ENCODE data around the gene TMEM223. TPM values are rescaled to one million over a fixed set of nuclear protein-coding genes. Genes with fewer than 3 reads are reported as not detected.

TMEM223 gene
- total and polyA plus RNA-seq, 9 of the 15 experiments (the other 6 are each of a cell fraction or from before 2014, with no cell fraction given) = 5.9 to 34.5 (median 19.6) TPM

DNA sequence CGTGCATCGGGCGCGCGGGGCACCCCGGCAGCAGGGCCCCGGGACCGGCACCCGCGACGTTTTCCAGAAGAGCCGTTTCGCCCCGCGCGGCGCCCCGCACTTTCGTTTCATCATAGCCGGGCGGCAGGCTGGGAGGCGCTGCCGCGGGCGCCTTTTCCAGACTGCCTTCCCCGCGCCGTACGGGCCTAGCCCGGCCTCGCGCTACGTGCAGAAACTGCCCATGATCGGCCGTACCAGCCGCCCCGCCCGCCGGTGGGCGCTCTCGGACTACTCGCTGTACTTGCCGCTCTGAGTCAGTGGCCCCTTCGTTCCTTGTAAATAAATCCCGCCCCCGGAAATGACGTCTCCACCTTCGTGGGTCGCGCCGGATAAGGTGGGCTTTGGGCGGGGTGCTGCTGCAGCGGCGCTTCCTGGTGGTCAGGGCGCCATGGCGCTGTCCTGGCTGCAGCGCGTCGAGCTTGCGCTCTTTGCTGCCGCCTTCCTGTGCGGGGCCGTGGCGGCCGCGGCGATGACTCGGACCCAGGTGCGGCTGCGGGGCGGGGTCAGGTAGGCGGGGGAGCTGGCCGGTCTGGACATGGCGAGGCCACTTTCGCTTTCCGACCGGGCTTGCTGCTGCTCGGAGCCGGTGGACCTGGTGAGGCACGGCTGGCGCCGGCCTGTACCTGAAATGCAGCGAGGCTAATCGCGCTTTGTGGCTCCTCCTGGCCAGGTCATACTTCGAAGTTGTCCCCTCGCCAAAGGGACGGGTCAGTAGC lies 4.6 kb downstream of the TMEM223 start, which contains the start of gene TMEM179B (continued):
- TF ChIP-seq, protein P1, sequence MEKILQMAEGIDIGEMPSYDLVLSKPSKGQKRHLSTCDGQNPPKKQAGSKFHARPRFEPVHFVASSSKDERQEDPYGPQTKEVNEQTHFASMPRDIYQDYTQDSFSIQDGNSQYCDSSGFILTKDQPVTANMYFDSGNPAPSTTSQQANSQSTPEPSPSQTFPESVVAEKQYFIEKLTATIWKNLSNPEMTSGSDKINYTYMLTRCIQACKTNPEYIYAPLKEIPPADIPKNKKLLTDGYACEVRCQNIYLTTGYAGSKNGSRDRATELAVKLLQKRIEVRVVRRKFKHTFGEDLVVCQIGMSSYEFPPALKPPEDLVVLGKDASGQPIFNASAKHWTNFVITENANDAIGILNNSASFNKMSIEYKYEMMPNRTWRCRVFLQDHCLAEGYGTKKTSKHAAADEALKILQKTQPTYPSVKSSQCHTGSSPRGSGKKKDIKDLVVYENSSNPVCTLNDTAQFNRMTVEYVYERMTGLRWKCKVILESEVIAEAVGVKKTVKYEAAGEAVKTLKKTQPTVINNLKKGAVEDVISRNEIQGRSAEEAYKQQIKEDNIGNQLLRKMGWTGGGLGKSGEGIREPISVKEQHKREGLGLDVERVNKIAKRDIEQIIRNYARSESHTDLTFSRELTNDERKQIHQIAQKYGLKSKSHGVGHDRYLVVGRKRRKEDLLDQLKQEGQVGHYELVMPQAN (IDR thresholded peaks at IDR 0.05; ENCODE audit: borderline replicate concordance) = peak; percentile 74; the same call in 1 of the 2 replicates
- peak; percentile 30; the same call in 1 of the 2 replicates for TF ChIP-seq SAFB (IDR thresholded peaks at IDR 0.05; ENCODE audit: borderline replicate concordance, low read depth, low read length)
- peak; percentile 87 for TF ChIP-seq E2F8 (IDR thresholded peaks at IDR 0.05; ENCODE audit: low read depth, partially characterized antibody)
- no peak; the same call in 1 of the 2 replicates for TF ChIP-seq RHOXF2B (CRISPR knock-in tag; conservative IDR thresholded peaks at IDR 0.05)
- TF ChIP-seq JUND (IDR thresholded peaks at IDR 0.05; ENCODE audit: borderline replicate concordance, low read depth, low read length) = peak; percentile 89
- TF ChIP-seq JUND (tag; IDR thresholded peaks at IDR 0.05; ENCODE audit: borderline replicate concordance, low read depth, low read length) = peak; percentile 73; the same call in 2 of the 3 replicates
- peak; percentile 91 for TF ChIP-seq ATF7 (IDR thresholded peaks at IDR 0.05)
- TF ChIP-seq ZNF140 (CRISPR knock-in tag; IDR thresholded peaks at IDR 0.05) = no peak
- no peak for TF ChIP-seq HNRNPH1 (optimal IDR thresholded peaks at IDR 0.05; ENCODE audit: low read depth, low read length)
- TF ChIP-seq SMAD2 (IDR thresholded peaks at IDR 0.05; ENCODE audit: low read depth, low read length) = no peak
- TF ChIP-seq MCM2 (IDR thresholded peaks at IDR 0.05; ENCODE audit: low read depth) = no peak
- no peak for TF ChIP-seq IFI16 (CRISPR knock-in tag; IDR thresholded peaks at IDR 0.05)
- TF ChIP-seq CEBPG (CRISPR knock-in tag; IDR thresholded peaks at IDR 0.05) = no peak
- TF ChIP-seq CEBPG (tag; conservative IDR thresholded peaks at IDR 0.05 in 1 of 2, IDR thresholded peaks at IDR 0.05 in 1 of 2) = no peak
- TF ChIP-seq GATAD2A (IDR thresholded peaks at IDR 0.05) = no peak
- peak; percentile 91 for TF ChIP-seq CCNT2 (IDR thresholded peaks at IDR 0.05; ENCODE audit: borderline replicate concordance, extremely low read depth, insufficient read length, low read depth, low read length)
- no peak for TF ChIP-seq ZNF512 (tag; IDR thresholded peaks at IDR 0.05)
- 0 out of 2 replicates have a peak, but pooled peaks have one; percentile 46 for TF ChIP-seq RBM14 (IDR thresholded peaks at IDR 0.05; ENCODE audit: borderline replicate concordance, insufficient read depth, low read depth, low read length)
- no peak for TF ChIP-seq ZNF507 (tag; conservative IDR thresholded peaks at IDR 0.05)

All from K562 (cell line).